HG02852 (cell line): Measurements from ENCODE around the gene CDCA8.

ENCODE experiments used
- ATAC-seq: cut with Tn5 transposase; IDR thresholded peaks from one replicate; pipeline ENCODE4 v1.9.1; 2021; ENCODE audit warnings: mild to moderate bottlenecking, moderate library complexity; ENCODE audit not compliant: unreplicated experiment

Gene CDCA8

DNA sequence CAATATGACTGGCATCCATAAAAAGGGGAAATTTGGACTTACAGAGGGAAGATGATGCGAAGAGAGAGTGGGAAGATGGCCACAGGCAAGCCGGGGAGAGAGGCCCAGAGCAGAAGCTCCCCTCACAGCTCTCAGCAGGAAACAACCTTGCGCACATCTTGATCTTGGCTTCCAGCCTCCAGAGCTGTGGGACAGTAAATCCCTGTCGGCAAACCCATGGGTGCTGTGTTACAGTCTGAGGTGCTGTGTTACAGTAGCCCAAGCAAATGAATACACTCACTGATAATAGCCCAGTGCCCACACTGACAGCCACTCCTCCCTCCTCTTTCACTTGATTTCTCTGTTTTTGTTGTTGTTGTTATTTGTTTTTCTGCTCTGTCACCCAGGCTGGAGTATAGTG is 22.4 kb downstream of the CDCA8 start:
- ATAC-seq, result no peak

DNA sequence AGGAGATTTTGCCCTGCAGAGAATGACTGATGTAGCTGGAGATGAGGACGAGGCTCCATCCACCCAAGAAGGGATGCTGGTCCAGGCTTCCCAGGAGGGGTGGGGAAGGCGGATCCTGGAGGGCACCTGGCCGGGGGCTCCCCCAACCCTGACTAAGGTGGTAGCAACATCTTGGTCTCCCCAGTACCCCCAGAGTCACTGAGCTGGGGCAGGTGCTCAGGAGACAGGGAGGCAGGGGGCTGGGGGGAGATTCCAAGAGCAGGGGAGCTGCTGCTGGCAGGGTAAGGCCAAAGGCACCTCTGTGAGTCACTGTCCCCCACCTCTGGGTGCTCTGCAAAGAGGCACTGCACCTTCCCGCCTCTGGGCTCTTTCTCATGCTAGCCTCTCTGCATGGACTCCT is 24.0 kb downstream of the CDCA8 start:
- no peak for ATAC-seq

DNA sequence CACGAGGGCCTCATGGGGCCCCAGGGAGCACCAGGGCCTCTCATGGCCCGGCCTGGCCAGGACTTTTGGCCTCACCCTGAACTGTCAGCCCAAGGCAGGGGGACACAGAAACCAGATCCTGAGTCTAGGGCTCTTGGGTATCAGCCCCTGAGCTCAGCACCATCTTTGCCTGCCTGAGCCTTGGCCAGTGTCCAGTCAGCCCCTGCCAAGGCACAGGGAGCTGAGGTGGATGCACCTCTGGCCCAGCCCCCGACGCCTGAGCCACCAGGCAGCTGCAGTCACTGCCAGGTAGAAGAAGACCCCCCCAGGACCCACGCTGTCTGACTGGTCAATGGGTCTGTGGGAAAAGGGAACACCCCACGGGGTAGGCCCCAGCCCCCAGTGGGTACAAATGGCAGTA is 25.3 kb downstream of the CDCA8 start:
- no peak for ATAC-seq

DNA sequence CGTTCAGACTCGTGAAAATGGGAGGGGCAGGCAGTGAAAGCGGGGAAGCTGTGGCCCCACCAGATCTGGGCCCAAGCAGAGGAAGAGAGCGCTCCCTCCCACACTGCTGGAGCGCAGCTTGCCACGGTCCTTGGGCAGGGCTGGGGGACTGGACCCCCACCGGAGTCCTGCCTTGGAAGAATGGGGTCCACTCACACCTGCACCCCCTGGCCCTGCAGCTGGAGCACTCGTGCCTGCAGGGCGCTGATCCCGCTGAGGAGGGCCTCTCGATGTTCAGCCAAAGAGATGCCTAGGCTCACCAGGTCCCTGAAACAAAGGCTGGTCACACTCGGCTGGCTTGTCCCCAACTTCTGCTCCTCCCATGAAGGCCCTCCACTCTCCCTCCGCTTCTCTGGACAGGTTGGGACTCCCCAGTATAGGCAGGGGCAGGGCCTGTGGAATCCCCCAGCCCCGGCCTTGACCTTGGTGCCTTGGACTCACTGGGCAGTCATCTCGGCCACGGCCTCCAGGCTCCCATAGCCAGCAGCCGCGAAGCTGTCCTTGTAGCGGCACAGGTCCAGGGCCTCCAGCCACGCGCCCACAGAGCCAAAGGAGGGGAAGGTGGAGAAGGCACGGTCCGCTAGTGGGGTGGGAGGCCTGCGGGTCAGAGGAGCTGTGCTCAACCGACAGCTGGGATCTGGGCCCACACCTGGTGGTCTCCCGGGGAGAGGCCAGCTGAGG is 26.0 kb downstream of the CDCA8 start:
- ATAC-seq, result no peak

DNA sequence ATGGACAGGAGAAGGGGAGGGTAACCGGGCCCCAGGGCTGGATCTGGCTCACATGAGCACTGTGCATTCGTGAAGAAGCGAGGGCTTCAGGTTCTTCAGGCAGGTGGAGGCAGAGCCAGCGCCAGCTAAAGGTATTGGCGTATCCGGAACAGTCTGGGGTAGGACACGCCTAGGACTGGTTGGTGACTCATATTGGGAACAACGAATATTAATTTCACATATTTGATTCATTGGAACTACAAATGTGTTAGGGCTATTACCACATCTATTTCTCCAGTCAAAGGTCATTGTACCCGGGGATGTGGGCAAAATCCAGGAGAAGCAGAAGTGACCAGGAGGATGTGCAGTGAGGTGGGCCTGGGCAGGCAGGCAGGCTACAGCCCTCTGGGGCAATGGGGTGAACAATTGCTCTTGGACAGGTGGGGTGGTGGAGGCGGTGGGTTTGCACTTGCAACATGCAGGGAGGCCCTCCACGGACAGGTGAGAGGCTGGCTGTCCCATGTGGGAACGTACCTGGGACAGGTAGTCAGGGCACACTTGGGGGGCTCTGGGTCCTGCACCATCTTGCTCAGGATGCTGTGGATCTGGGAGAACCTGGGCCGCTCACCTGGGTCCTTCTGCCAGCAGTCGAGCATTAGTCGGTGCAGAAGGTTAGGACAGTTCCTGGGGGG is 26.7 kb downstream of the CDCA8 start:
- ATAC-seq, result no peak

DNA sequence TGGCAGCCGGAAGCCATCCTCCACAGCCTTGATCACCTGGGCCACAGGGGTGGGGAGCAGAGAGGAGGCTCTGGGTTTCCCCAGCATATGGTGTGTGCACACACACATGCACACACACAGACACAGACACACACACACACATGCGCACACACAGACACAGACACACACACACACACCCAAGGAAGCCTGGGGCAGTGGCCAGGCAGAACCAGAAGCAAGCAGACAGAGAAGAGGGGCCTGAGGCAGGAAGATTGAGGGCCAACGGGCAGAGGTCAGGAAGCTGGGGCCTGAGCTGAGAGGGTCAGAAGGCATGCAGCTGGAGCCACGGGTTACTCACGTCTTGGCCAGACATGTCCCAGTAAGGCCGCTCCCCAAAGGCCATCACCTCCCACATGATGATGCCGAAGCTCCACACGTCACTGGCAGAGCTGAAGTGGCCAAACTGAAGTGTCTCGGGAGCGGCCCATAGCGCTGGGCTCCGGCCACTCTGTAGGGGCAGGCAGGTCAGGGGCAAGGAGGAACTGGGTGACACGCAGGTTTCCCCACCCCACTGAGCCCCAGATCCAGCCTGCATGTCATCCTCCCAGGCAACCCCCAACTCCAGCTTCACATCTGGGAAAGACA is 27.4 kb downstream of the CDCA8 start:
- no peak for ATAC-seq

DNA sequence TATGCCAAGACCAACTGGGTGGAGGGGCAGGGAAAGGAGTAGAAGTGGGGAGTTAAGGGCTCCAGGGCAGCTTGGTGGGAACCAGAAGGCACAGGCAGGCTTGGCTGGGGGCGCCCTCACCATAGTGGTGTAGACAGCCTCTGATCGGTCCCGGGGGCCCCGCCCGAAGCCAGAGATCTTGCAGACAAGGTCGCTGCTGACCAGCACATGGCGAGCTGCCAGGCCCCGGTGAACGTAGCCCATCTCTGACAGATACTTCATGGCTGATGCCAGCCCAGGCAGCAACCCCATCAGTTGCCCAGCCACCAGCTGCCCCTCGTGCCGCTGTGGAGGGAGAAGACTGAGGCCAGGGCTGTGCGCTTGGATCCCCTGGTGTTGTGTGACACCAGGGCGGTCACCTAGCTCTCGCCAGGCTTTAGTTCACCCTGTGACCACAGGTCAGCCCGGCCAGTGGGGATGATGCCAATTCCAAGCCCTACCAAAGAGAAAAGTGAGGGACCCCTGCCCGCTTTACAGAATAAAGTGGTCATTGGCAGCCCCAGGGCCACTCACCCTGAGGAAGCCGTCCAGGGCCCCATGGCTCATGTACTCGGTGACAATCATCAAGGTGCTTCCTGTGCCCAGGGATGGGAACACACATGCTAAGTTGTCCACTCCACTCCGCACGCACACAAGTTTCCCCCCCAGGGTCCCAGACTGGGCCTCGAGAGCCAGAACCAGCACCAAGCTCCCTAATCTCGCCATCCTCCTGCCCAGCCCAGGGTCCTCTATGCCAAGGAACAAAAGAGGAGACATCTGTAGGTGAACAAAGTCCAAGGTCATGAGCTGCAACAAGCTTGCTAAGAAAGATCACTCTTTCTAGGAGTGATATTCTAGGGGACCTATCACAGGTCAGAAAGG is 28.2 kb downstream of the CDCA8 start:
- no peak for ATAC-seq

DNA sequence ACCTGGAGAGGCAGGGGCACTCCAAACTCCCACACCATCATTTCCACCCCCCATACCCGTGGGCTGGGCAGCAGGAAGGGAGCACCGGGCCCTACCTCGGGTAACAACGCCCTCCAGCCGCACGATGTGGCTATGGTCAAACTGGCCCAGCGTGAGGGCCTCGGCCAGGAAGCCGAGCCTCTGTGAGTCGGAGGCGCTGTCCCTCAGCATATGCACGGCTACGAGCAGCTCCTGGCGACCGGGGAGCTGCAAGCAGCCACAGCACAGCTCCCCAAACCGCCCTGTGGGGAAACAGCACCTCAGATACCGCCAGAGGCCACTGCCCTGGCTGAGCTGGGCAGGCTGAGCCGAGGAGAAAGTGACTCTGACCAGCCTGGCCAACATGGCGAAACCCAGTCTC is 29.2 kb downstream of the CDCA8 start:
- no peak for ATAC-seq

DNA sequence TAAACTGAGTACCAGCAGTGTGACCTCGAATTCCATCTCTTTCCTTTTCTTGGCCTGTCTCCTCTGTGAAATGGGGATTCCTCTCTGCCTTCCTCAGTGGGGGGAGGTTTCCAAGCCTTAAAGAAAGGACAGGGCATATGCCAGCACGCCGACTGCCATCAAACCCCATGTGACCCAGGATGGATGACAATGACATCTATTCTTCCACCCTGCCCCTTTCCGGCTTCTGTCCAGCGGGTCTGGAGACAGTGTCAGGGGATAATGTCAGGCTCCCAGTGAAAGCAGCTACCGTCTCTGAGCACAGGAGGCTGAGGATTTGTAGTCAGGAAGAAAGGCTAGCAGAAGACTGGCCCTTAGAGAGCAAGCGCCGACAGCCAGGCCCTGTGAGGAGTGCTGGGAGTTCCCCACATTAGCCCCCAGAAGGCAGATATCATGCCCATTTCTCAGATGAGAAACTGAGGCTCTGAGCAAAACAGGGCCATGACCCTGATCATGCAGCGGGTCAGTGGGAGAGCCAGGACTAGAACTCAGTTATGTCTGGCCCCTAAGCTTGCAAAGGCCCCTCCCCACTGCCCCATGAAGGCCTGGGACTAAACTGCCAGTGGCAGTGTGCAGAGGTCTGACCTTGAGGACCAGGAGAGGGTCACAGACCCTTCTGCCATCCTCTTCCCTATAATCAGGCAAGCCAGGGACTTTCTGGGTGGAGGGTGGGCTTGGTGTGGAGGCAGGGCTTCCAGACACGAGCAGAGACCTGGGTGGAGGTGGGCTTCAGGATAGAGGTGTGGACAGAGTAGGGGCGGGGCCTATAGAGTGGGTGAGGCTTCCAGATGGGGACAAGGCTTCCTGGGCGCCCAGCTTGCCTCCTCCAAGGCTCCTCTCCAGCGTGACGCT is 30.1 kb downstream of the CDCA8 start:
- no peak for ATAC-seq

DNA sequence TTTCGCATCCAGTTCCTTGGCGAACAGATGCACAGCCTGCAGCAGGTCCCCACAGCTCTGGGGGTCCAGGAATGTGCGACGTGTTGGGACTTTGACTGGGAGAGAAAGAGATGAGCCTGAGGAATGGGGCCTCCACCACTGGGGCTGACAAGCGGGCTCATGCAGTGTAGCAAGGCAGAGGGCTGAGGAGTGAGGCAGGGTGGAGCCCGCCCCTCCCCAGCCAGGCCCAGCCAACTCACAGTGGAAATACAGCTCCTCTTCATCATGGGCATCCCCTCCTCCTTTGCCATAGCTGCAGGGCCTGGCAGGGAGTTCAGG is 30.7 kb downstream of the CDCA8 start:
- ATAC-seq, result no peak

DNA sequence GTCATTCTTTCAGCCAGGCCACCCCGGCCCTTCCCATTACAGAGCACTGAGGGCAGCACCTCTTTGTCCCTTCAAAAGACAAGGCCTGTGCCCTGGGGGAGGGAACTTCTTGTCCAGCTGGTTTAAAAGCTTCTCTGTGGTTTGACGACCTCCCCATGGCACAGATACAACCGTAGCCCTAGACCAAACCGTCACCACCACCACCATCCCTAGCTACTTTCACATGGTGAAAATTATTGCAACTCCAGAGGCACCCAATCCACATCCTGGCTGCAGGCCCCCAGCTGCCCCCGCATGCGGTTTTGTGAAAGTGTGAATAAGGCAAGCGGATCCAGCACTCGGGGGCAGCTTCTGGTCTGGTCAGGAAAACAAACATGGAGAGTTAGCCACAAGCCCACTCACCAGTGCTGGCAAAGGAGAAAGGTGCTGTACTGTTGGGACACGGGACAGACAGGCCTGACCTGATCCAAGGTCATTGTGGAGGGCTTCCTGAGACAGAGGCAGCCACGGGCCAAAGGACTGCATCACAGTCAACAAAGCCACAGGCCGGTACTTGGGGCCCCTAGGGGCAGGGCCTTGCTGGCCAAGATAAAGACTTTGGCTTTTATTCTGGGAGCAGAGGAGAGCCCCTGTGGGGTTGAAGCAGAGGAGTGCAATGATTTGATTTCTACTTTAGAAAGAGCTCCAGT is 31.2 kb downstream of the CDCA8 start:
- ATAC-seq, result no peak

DNA sequence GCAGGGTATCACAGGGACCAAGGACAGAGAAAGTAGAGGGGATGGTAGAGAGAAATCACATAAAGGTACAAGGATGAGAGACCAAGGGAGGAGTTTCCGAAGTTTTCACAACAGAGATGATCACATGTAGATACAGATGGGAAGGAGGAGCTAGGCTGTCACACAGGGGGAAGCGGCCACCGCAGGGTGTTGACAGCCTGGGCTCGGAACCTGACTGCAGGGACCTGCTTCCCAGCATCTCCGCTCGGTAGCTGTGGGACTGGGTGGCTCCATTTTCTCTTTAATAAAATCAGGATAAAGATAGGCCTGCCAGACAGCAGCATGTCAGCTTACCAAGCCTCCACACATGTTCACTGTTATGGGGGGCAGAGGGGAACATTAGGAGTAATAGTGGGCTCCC is 32.3 kb downstream of the CDCA8 start:
- no peak for ATAC-seq

DNA sequence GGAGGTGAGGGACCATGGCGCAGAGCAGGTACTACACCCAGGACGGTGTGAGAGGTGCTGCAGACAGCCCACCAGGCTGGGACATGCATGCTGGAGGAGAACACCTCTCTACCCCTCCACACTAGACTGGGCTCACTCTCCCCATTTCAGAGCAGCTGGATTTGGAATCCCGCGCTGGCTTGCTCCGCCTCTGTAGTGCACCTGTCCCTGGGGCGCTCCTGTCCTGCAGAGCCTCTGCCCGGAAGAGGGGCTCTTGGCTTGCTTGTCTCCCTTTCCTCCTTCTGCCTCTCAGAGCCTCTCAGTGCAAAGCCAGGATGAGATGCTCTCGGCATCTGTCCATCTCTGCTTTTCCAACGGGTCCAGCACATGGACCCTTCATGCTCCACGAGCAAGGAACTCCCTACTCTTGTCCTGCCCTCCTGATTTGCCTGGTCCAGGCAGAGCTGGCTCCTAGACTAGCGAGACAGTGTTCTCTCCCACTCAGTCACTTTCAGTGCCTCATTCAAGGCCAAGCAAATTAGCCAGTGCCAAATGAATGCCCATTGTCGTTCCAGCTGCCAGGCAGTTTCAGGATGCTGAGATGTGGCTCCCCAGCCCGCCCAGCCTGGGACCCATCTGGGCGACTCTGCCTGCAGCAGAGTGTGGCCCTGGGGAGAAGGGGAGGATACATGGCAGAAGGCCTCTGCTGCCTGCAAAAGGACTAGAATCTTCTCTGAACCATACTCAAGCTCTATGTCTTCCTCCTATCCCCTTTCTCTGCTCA is 33.7 kb downstream of the CDCA8 start:
- ATAC-seq, result no peak

DNA sequence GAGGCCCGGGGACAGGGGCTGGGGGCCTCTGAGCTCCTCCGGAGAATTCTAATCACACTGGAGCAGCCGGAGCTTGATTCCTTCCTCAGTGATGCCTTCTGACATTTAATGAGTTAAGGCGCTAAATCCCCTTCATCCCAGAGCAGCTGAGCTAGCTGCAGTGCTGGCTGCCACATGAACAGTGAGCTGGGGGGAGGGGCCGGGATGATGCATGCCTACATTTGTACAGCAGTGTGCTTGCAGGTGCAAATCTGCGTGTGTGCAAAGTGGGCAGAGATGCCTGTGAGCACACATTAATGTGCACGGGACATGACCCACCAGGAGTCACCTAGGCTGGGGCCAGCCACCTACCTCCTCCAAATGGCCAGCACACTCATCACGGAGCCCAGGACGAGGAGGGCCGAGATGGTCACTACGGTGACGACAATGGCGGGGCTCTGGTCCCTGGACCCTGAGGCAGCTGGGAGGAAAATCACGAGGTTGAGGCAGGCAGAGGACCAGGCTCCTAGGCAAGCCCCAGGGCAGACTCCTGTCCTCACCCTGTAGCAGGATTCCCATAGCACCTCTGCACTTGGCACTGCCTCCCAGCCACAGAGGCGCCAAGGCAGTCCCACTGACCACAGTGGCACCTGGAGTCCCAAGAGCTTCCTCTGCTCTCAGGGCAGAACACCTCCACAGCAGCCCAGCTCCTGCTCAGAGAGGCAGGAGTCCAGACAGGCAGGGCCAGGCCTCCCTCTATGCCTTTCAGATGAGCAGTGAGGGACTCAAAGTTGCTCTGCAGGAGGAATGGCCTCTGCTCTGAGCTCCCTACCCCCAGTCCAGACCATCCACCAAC is 34.7 kb downstream of the CDCA8 start:
- no peak for ATAC-seq

DNA sequence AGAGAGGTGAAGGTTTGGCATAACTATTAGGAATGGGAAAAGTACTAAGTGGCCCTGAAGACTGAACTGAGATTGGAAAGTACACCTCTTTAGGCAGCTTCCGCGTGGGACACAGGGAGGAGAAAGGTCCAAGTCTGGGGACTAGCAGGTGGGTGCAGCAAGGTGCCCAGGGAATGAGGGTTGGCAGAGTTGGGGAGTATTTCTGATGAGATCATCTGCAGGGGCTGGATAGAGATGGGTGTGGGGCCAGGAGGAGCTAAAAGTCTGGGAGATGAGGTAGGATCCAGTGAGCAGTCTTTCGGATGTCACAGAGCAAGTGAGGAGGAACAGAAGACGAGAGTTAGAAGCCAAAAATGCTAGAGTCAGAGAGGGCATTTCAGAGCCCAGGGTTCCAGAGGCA is 36.1 kb downstream of the CDCA8 start:
- ATAC-seq, result no peak

DNA sequence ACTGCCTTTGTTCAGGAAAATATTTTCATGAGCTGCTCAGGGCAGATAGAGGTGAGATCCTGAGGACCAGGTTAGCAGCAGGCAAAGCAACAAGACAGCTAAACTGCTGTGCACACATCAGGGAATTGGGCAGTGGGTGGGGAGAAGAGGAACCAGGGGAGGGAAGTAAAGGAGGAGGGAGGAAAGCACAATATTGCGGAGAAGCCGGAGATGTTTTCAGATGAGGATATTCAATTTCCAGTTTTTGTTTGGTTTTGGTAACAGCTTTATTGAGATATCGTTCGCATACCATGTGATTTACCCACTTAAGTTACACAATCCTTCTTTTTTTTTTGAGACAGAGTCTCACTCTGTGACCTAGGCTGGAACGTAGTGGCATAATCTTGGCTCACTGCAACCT is 38.1 kb downstream of the CDCA8 start:
- no peak for ATAC-seq

DNA sequence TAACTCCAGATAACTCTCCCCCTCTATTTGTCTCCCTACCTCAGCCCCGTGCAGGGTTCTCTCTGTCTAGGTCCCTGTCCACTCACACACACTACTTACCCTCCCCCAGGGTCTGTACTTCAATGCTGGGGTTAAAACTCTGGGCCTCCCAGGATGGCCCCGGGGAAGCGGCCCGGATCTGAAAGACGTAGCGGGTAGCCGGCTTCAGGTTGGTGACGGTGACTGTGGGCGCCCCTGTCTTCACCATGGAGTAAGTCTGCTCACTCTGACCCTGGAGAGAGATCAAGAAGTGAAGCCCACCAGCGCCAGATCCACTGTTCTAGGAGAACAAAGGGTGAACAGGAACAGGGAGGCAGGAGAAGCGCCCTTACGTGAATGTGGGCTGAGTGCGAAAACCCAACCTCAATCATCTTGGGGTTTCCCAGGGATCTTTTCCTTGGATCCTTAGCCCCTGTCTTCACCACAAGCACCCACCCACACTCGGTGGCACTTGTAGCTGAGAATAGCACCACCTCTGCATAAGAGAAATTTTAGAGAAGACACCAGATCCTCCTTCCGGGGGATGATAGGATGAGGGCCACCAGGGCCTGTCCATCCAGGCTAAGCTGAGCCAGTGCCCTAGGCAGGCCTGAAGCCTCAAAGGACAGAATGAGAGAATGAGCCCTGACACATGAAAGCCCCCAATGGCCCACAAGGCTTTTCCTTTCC is 39.1 kb downstream of the CDCA8 start:
- ATAC-seq, result no peak
